ENCODE measurements around the gene SPG11. TPM values are rescaled to one million over a fixed set of nuclear protein-coding genes. Genes with fewer than 3 reads are reported as not detected.

SPG11 gene
- total RNA-seq (219 and 243 TPM in 2 replicates), polyA plus RNA-seq (134 and 159 TPM in 2 replicates), polyA minus RNA-seq (145 and 171 TPM in 2 replicates)
- total RNA-seq (2013): 147 TPM

GRCh38 chr15:44663410-44664308 is at the start of gene SPG11:
Gene SPG11 (minus strand): TSS chr15:44663662. CDS start chr15:44663647, 15 bp downstream.
- ChIA-PET CTCF (interaction anchor here (0.7 to 9.5 kb wide), 27 partner anchors 8 to 125 kb away, joined by 3 to 353 read pairs (median 6); partner anchors contain the start of genes B2M, PATL2 and TRIM69), POLR2A (interaction anchor here (0.6 to 16.6 kb wide), 9 partner anchors 14 to 131 kb away, joined by 3 to 819 read pairs (median 5); partner anchors contain the start of genes B2M, EIF3J, PATL2 and TRIM69)
- intact Hi-C loops (cut with micrococcal nuclease): loop anchor here (1.0 to 5.0 kb wide), 8 partner anchors 13 to 859 kb away; partner anchors contain the start of genes EIF3J and SLC30A4
- Histone ChIP-seq H4K20me1 (ENCODE audit: control insufficient read depth, insufficient read depth, low read length, poor library complexity, severe bottlenecking) (no peaks in the 10 kb centered on the region), H2AFZ (ENCODE audit: insufficient read depth, low read depth, low read length, poor library complexity, severe bottlenecking) (peak within 1 kb of the TSS; percentile 89), H3K4me2 (replicated peaks; ENCODE audit: low read depth, low read length, poor library complexity, severe bottlenecking) (peak within 1 kb of the TSS; percentile 94), H3K4me1 (ENCODE audit: control insufficient read depth in 2 of 2, insufficient read depth in 2 of 2, low read length in 2 of 2) (peaks cover 51 to 58% of the 10 kb centered on the region in 2 donors), H3K27ac (ENCODE audit: low read length in 2 of 2) (peak within 1 kb of the TSS; percentile 96 to 97), H3K9me3 (ENCODE audit: control extremely low read depth in 1 of 3, control insufficient read depth in 2 of 3, insufficient read depth in 1 of 3, low read length in 2 of 3) (no peaks in the 10 kb centered on the region), H3K4me3 (ENCODE audit: control extremely low read depth in 1 of 5, extremely low read depth in 1 of 5, insufficient read depth in 1 of 5, low read depth in 2 of 5, low read length in 4 of 5) (peak within 1 kb of the TSS; percentile 81 to 99 (median 95)), H3K9ac (ENCODE audit: low read length) (peak within 1 kb of the TSS; percentile 99), H3K36me3 (replicated peaks in 1 of 2; ENCODE audit: control extremely low read depth in 1 of 2, control insufficient read depth in 1 of 2, extremely low read depth in 1 of 2, insufficient read depth in 2 of 2, low read length in 1 of 2) (peaks cover 5 to 15% of the 10 kb centered on the region in 2 experiments), H3K27me3 (replicated peaks in 1 of 4; ENCODE audit: control extremely low read depth in 1 of 4, control insufficient read depth in 3 of 4, insufficient read depth in 4 of 4, low read length in 3 of 4) (no peaks in the 10 kb centered on the region), H3K79me2 (ENCODE audit: control insufficient read depth, insufficient read depth, low read length) (peaks cover 56% of the 10 kb centered on the region)
- peak within 1 kb of the TSS; percentile 93 for H3K27ac Mint-ChIP-seq
- TF ChIP-seq EZH2 (IDR thresholded peaks at IDR 0.05; ENCODE audit: borderline replicate concordance, insufficient read depth, low read depth, low read length, poor library complexity, severe bottlenecking) (no peak), CTCF (IDR thresholded peaks at IDR 0.05) (peak; percentile 86)
- DNase-seq: peak; percentile 99
- H3K9me3 Mint-ChIP-seq (ENCODE audit: insufficient read depth): no peaks in the 10 kb centered on the region
- H3K27me3 Mint-ChIP-seq: no peaks in the 10 kb centered on the region
- peaks cover 52% of the 10 kb centered on the region for H3K4me1 Mint-ChIP-seq
- peak; percentile 83 for ATAC-seq (ENCODE audit: low read depth)
- WGBS (ENCODE audit: insufficient coverage): 6% methylated on average over 52 of the region's 53 CpGs
- H3K4me3 Mint-ChIP-seq: peak within 1 kb of the TSS; percentile 99
